DMS114 treated with DMSO at 0.1 percent for 48 hours (cell line): ENCODE measurements around the gene EID1.

ENCODE experiments used
- DNase-seq: peaks from one replicate; lab custom pipeline; 2025; ENCODE audit not compliant: unreplicated experiment; lab: John Stamatoyannopoulos, UW

EID1 gene

GRCh38 chr15:48868536-48868935 is 9.4 kb upstream of the EID1 start:
- no peak for DNase-seq

GRCh38 chr15:48869966-48870365 is 8.0 kb upstream of the EID1 start:
- no peak for DNase-seq

- no peak for DNase-seq
Measured at GRCh38 chr15:48871542-48871941, 6.4 kb upstream of the EID1 start.

GRCh38 chr15:48872632-48873031 is 5.3 kb upstream of the EID1 start:
- DNase-seq, result no peak

- DNase-seq, result no peak
Measured at GRCh38 chr15:48875241-48875960, 2.5 kb upstream of the EID1 start.

- DNase-seq, result no peak
Measured at GRCh38 chr15:48876057-48876456, 1.9 kb upstream of the EID1 start.

- DNase-seq, result no peak
Measured at GRCh38 chr15:48880070-48880634, 2.2 kb downstream of the EID1 start.

- DNase-seq, result no peak
Measured at GRCh38 chr15:48883699-48884098, 5.8 kb downstream of the EID1 start.

- DNase-seq, result no peak
Measured at GRCh38 chr15:48887144-48887543, 9.2 kb downstream of the EID1 start.

GRCh38 chr15:48888191-48888590 is 10.3 kb downstream of the EID1 start:
- no peak for DNase-seq

GRCh38 chr15:48888836-48889235 is 10.9 kb downstream of the EID1 start:
- DNase-seq, result no peak

- no peak for DNase-seq
Measured at GRCh38 chr15:48889925-48890324, 12.0 kb downstream of the EID1 start.

GRCh38 chr15:48890375-48890972 is 12.5 kb downstream of the EID1 start:
- DNase-seq, result no peak

GRCh38 chr15:48891232-48891765 is 13.4 kb downstream of the EID1 start:
- no peak for DNase-seq

- no peak for DNase-seq
Measured at GRCh38 chr15:48893311-48893710, 15.4 kb downstream of the EID1 start.

GRCh38 chr15:48896869-48897814 is 19.2 kb downstream of the EID1 start:
- DNase-seq, result no peak

- no peak for DNase-seq
Measured at GRCh38 chr15:48898032-48898431, 20.1 kb downstream of the EID1 start.

- DNase-seq, result no peak
Measured at GRCh38 chr15:48898446-48898845, 20.5 kb downstream of the EID1 start.

- DNase-seq, result no peak
Measured at GRCh38 chr15:48899793-48900192, 21.9 kb downstream of the EID1 start.

GRCh38 chr15:48904758-48905157 is 26.8 kb downstream of the EID1 start:
- DNase-seq, result no peak

- DNase-seq, result no peak
Measured at GRCh38 chr15:48905216-48905615, 27.3 kb downstream of the EID1 start.
